ENCODE results near the gene DYSF.
A peak's percentile ranks its signal among the peaks of the same experiment; 100 is the strongest.

DYSF gene

DNA sequence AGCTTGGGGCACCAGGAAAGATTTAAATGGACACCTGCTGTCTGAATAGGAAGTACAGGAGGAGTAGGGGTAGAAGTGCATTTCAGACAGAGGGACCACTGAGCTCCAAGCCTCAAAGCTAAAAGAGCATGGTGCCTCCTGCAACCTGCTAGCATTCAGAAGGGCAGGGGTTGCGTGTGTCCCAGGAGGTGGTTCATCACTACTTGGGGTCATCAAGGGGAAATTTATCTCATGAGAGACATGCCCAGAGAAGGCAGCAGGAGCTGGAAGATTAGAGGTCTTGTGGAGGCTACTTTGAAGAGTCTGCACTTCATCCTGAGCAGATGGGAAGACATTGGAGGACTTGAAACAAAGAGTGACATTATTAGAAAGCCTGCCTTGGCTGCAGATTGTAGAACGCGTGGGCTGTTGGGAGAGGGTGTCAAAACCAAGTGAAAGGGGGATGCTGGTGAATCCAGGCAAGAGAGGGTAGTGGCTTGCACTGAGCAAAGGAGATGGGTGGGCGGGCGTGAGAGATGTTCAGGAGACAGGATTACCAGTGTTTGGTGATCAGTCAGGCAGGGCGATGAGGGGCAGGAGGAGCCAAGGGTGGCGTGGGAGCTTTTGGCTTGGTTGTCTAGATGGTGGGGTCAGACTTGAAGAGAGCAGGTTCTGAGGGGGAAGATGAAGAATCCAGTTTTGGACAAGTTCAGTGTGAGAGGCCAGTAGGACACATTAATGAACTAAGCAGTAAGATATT lies 154.0 kb downstream of the DYSF start:
- TF ChIP-seq, protein P1, sequence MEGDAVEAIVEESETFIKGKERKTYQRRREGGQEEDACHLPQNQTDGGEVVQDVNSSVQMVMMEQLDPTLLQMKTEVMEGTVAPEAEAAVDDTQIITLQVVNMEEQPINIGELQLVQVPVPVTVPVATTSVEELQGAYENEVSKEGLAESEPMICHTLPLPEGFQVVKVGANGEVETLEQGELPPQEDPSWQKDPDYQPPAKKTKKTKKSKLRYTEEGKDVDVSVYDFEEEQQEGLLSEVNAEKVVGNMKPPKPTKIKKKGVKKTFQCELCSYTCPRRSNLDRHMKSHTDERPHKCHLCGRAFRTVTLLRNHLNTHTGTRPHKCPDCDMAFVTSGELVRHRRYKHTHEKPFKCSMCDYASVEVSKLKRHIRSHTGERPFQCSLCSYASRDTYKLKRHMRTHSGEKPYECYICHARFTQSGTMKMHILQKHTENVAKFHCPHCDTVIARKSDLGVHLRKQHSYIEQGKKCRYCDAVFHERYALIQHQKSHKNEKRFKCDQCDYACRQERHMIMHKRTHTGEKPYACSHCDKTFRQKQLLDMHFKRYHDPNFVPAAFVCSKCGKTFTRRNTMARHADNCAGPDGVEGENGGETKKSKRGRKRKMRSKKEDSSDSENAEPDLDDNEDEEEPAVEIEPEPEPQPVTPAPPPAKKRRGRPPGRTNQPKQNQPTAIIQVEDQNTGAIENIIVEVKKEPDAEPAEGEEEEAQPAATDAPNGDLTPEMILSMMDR (conservative IDR thresholded peaks at IDR 0.05; ENCODE audit: low read depth, low read length), result no peak
- no peak overlapping the region for H3K4me3 ChIP-seq (ENCODE audit: low read length)
- DNase-seq (ENCODE audit: low read depth), result no peak

DNA sequence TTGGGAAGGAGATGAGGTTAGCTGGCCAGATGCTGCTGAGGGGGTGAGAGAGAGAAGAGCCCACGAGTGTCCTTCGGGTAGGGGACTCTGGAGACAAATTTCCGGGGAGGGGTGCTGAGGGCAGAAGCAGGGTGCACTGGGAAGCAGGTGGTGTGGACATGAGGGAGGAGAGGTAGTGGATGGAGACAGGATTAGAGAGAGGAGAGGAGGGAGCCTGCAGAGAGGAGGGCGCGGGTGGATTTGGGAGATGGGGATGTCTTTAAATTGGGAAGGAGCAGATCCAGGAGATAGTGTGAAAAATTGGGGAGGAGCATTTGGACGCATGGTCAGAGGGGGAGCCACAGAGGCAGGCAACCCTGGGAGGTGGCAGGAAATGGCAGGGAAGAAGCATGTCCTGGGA lies 154.7 kb downstream of the DYSF start:
- H3K4me3 ChIP-seq (ENCODE audit: low read length), result no peak overlapping the region
- TF ChIP-seq, protein P1 (conservative IDR thresholded peaks at IDR 0.05; ENCODE audit: low read depth, low read length), result no peak
- DNase-seq (ENCODE audit: low read depth), result no peak

DNA sequence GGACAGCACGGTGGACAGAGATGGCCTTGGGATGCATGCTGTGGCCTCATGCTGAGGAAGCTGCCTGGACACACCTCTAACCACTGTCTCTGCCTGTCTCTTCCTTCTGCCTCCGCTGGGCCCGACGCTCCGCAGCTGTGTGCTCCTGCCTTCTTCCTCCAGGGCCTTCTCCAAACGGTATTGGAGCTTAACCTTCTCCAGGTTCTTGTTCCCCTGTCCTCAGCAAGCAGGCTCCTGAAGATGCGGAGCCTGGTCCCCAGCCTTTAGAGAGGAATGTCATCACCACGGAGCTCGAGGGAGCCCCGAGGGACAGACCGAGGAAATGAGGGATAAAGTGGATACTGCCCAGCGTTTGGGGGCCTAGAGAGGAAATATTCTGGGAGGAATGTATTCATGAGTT lies 155.1 kb downstream of the DYSF start:
- no peak for DNase-seq (ENCODE audit: low read depth)
- TF ChIP-seq, protein P1 (conservative IDR thresholded peaks at IDR 0.05; ENCODE audit: low read depth, low read length), result no peak
- no peak overlapping the region for H3K4me3 ChIP-seq (ENCODE audit: low read length)

DNA sequence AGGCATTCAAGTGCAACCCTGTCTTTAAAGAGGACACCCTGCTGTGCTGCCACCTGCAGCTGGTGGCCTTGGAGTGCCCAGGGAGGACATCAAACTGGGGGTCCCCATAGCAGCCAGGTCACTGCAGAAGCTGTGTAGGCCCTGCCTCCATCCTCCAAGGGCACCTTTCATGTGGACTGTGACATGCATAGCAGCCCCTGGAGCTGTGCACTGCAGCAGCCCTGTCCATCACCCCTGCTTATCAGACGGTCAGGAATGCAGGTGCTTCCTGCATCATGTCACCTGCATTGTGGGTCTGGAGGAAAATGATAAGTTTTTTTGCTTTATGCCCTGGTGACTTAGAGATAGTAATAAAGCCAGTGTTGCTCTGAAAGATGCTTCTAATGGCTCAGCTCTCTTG lies 155.7 kb downstream of the DYSF start:
- no peak overlapping the region for H3K4me3 ChIP-seq (ENCODE audit: low read length)
- DNase-seq (ENCODE audit: low read depth), result no peak
- TF ChIP-seq, protein P1 (conservative IDR thresholded peaks at IDR 0.05; ENCODE audit: low read depth, low read length), result no peak

DNA sequence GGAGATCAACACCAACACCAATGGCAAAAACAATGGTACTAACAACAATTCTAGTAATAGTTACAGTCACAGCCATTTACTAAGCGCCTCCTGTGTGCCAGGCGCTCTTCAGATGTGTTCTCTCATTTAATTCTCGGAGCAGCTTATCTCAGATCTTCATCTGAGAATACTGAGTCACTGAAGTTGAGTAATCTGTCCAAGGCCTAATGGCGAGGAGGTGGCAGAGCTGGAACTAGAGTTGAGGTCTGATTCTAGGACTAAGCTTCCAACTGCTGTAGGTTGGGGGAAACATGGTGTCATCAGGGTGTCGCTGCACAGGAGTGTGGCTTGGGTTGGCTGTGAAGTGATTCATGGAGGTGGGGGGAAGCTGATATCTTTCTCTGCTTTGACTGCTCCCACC lies 156.1 kb downstream of the DYSF start:
- TF ChIP-seq, protein P1 (conservative IDR thresholded peaks at IDR 0.05; ENCODE audit: low read depth, low read length), result no peak
- DNase-seq (ENCODE audit: low read depth), result no peak
- H3K4me3 ChIP-seq (ENCODE audit: low read length), result no peak overlapping the region

DNA sequence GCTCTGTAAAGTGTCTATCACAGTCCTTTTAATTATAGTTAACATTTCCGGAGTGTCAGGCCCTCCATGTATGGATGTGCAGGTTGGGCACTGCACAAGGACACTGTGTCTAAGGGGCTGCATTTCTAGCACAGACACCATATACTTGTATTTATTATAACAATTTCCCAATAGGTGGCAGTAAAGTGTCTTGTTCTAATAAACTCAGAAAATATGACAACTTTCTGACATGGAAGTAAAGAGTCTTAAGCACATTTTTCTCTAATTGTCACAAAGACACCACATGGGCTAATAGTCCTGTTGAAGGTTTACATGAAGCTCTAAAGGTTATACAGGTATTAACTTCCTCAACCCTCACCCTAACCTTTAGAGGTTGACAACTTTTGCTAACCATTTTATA lies 156.6 kb downstream of the DYSF start:
- TF ChIP-seq, protein P1 (conservative IDR thresholded peaks at IDR 0.05; ENCODE audit: low read depth, low read length), result peak; percentile 24
- H3K4me3 ChIP-seq (ENCODE audit: low read length), result no peak overlapping the region
- DNase-seq (ENCODE audit: low read depth), result no peak

DNA sequence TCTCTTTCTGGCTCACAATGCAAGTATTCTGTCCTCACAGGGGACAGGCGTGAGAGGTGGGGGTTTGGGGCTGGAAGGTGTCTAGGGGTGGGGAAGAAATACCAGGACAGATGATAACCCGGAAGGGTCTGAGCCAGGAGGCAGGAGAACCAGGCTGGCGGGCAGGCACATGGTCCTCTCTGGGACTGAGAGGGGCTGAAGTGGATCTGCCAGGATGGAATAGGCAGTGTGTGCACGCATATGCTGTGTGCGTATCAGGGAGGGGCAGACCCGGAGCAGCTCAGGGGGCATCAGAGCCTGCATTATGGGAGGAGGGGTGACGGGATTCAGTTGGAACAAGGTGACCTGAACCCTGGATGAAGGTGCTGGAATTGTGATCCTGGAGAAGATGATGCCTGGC lies 157.3 kb downstream of the DYSF start:
- no peak overlapping the region for H3K4me3 ChIP-seq (ENCODE audit: low read length)
- TF ChIP-seq, protein P1 (conservative IDR thresholded peaks at IDR 0.05; ENCODE audit: low read depth, low read length), result no peak
- no peak for DNase-seq (ENCODE audit: low read depth)
